Brain microvascular endothelial cell (primary cell): ENCODE results near the gene SNAPC4.

Experiments
- DNase-seq: peaks from one replicate; pipeline ENCODE4 v3.0.0-alpha.2; 2020
- H3K27ac ChIP-seq: fragments of 250-450 bp; sonication (Bioruptor Pico); 2 replicates; pipeline ENCODE4 v1.5.1; 2020; ENCODE audit warnings: mild to moderate bottlenecking, moderate library complexity
- H3K27me3 ChIP-seq: fragments of 250-450 bp; sonication (Bioruptor Pico); replicated peaks from 2 replicates; pipeline ENCODE4 v1.5.1; 2020; ENCODE audit warnings: mild to moderate bottlenecking
- H3K36me3 ChIP-seq: fragments of 250-450 bp; sonication (Bioruptor Pico); replicated peaks from 2 replicates; pipeline ENCODE4 v1.5.1; 2020; ENCODE audit warnings: mild to moderate bottlenecking
- H3K4me3 ChIP-seq: 2 replicates; pipeline ENCODE4 v1.5.1; 2011; ENCODE audit warnings: low read depth, mild to moderate bottlenecking, control low read depth, low read length, moderate library complexity
- CTCF ChIP-seq: IDR thresholded peaks from 2 replicates; pipeline ENCODE4 v1.5.1; 2011; ENCODE audit warnings: low read depth, mild to moderate bottlenecking, moderate library complexity, low read length, control low read depth, inconsistent platforms; ENCODE audit errors: missing control alignments
- in situ Hi-C: cut with HindIII; loops from 2 replicates; pipeline ENCODE4 v1.10.0; 2017; ENCODE audit warnings: low sequenced_read_pairs, low pct_ligation_motif_present

The SNAPC4 gene

DNA sequence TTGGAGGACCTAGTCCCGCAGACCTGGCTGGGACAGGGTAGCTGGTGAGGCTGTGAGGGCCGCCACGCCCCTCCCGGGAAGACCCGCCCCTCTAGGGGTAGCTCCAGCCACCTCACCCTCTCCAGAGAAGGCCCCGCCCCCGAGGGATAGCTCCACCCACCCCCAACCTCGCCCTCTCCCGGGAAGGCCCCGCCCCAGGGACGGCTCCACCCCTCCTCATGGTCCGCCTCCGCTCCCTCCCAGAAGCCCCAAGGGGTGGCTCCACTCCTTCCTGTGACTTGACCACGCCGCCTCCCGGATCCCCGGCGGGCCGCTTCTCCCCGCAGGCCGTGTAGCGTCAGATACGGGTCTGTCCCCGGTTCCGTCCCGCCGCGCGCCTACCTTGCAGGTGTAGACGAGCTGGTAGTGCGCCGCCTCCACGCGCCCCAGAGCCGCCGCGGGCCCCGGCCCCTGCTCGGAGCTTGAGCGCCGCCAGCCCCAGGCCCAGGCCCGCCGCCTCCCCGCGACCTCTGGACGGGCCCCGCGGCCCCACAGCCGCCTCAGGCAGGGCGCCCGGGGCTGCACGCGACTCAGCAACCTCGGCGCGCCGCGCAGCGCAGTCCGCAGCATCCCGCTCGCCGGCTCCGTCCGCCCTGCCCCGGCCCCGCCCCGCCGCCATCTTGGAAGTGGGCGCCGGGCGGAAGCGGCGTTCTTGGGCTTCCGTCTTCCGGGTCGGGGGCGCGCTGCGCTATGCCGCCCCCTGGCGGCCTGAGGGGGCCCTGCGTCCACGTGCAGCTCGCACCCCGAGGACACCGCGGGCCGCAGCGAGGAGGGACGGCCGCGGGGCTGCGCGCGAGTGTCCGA, 36.6 kb downstream of the SNAPC4 start, which contains the start of gene DNLZ:
DNLZ (minus strand) TSS at position 639 of the 843 bp plus-strand sequence; CDS start at position 609, 30 bp downstream.
- no peaks in the 10 kb centered on the region for H3K27me3 ChIP-seq
- H3K27ac ChIP-seq: peak within 1 kb of the TSS; percentile 75
- peaks cover under 1% of the 10 kb centered on the region for H3K36me3 ChIP-seq
- TF ChIP-seq CTCF: peak; percentile 69
- peak within 1 kb of the TSS; percentile 71 for H3K4me3 ChIP-seq
- peak; percentile 88 for DNase-seq
- in situ Hi-C loops: no loop called here

GRCh38 chr9:136362450-136362784, 37.6 kb downstream of the SNAPC4 start:
- in situ Hi-C loops: no loop called here
- H3K27me3 ChIP-seq: no peaks in the 10 kb centered on the region
- peaks cover 7% of the 10 kb centered on the region for H3K36me3 ChIP-seq
- DNase-seq: no peak
- H3K27ac ChIP-seq: no peak overlapping the region
- H3K4me3 ChIP-seq: no peak overlapping the region
- no peak for TF ChIP-seq CTCF

GRCh38 chr9:136361754-136362449, 38.1 kb downstream of the SNAPC4 start:
- no peak for DNase-seq
- Histone ChIP-seq H3K27me3 (no peaks in the 10 kb centered on the region), H3K4me3 (no peak overlapping the region), H3K27ac (no peak overlapping the region), H3K36me3 (peaks cover 9% of the 10 kb centered on the region)
- in situ Hi-C loops: no loop called here
- TF ChIP-seq CTCF: no peak

GRCh38 chr9:136361047-136361753, 38.8 kb downstream of the SNAPC4 start:
- Histone ChIP-seq H3K27me3 (no peaks in the 10 kb centered on the region), H3K4me3 (no peak overlapping the region), H3K36me3 (peaks cover 11% of the 10 kb centered on the region), H3K27ac (no peak overlapping the region)
- DNase-seq: no peak
- TF ChIP-seq CTCF: no peak
- in situ Hi-C loops: no loop called here

- no peak for DNase-seq
- no peak overlapping the region for H3K27ac ChIP-seq
- in situ Hi-C loops: no loop called here
- no peak overlapping the region for H3K4me3 ChIP-seq
- no peak for TF ChIP-seq CTCF
- no peaks in the 10 kb centered on the region for H3K27me3 ChIP-seq
- H3K36me3 ChIP-seq: peaks cover 12% of the 10 kb centered on the region
These were observed 39.9 kb downstream of the SNAPC4 start for GRCh38 chr9:136359774-136360718.
